GM23338 (cell line): ENCODE data around the gene GAS2L3. TPM values are rescaled to one million over a fixed set of nuclear protein-coding genes. Genes with fewer than 3 reads are reported as not detected.

ENCODE experiments used
- ATAC-seq: fragments of 200-7000 bp; cut with Tn5 transposase; 3 replicates; pipeline ENCODE4 v1.9.1; 2020
- DNase-seq: peaks from one replicate; pipeline ENCODE4 v3.0.0-alpha.2; 2015; ENCODE audit warnings: low spot score
- H2AFZ ChIP-seq: fragments of 200-600 bp; sonication (generic); 2 replicates; pipeline ENCODE4 v1.8.0; 2016; ENCODE audit warnings: antibody characterized with exemption, mild to moderate bottlenecking, moderate library complexity
- H3F3A ChIP-seq: fragments of 200-600 bp; sonication (generic); replicated peaks from 2 replicates; pipeline ENCODE4 v1.8.0; 2017; ENCODE audit warnings: antibody characterized with exemption, mixed run types, low read depth
- H3K27ac ChIP-seq: fragments of 200-600 bp; sonication (generic); 2 replicates; pipeline ENCODE4 v1.6.1; 2016; ENCODE audit warnings: low read depth
- H3K27me3 ChIP-seq: fragments of 200-600 bp; sonication (generic); 2 replicates; pipeline ENCODE4 v1.8.0; 2016; ENCODE audit warnings: mild to moderate bottlenecking, mixed run types, moderate library complexity; ENCODE audit not compliant: insufficient read depth
- H3K36me3 ChIP-seq: fragments of 200-600 bp; sonication (generic); 2 replicates; pipeline ENCODE4 v1.8.0; 2016; ENCODE audit warnings: mild to moderate bottlenecking; ENCODE audit not compliant: insufficient read depth
- H3K4me1 ChIP-seq: fragments of 200-600 bp; sonication (generic); 2 replicates; pipeline ENCODE4 v1.8.0; 2016; ENCODE audit warnings: mild to moderate bottlenecking, moderate library complexity; ENCODE audit not compliant: insufficient read depth
- H3K4me2 ChIP-seq: fragments of 200-600 bp; sonication (generic); 2 replicates; pipeline ENCODE4 v1.7.1; 2017; ENCODE audit warnings: mixed run types
- H3K4me3 ChIP-seq: fragments of 200-600 bp; sonication (generic); 2 replicates; pipeline ENCODE4 v1.6.1; 2016; ENCODE audit warnings: mixed run types
- H3K79me2 ChIP-seq: fragments of 200-600 bp; sonication (generic); replicated peaks from 2 replicates; pipeline ENCODE4 v1.8.0; 2017; ENCODE audit warnings: mild to moderate bottlenecking; ENCODE audit not compliant: insufficient read depth
- H3K9me2 ChIP-seq: fragments of 200-600 bp; sonication (generic); 2 replicates; pipeline ENCODE4 v1.8.0; 2017; ENCODE audit not compliant: insufficient read depth
- H4K20me1 ChIP-seq: fragments of 200-600 bp; sonication (generic); replicated peaks from 2 replicates; pipeline ENCODE4 v1.8.0; 2017; ENCODE audit warnings: mild to moderate bottlenecking; ENCODE audit not compliant: insufficient read depth
- H3K27ac Mint-ChIP-seq: 2 replicates; pipeline ENCODE4 v1.8.0; 2020; ENCODE audit warnings: inconsistent platforms, mild to moderate bottlenecking, moderate library complexity, mixed read lengths
- H3K27me3 Mint-ChIP-seq: 3 replicates; pipeline ENCODE4 v1.8.0; 2022; ENCODE audit warnings: low read depth, mild to moderate bottlenecking, moderate library complexity, mixed read lengths, inconsistent platforms; ENCODE audit not compliant: insufficient read depth, poor library complexity
- H3K36me3 Mint-ChIP-seq: 3 replicates; pipeline ENCODE4 v1.8.0; 2021; ENCODE audit warnings: low read depth, mild to moderate bottlenecking, inconsistent platforms, moderate library complexity, mixed read lengths
- H3K4me1 Mint-ChIP-seq: 3 replicates; pipeline ENCODE4 v1.8.0; 2020; ENCODE audit warnings: mild to moderate bottlenecking, inconsistent platforms, mixed read lengths
- H3K4me3 Mint-ChIP-seq: 3 replicates; pipeline ENCODE4 v1.8.0; 2021; ENCODE audit warnings: moderate library complexity, mild to moderate bottlenecking, inconsistent platforms, mixed read lengths
- H3K9me3 Mint-ChIP-seq: 3 replicates; pipeline ENCODE4 v1.8.0; 2020; ENCODE audit warnings: moderate library complexity, mild to moderate bottlenecking, inconsistent platforms, mixed read lengths
- CREB1 ChIP-seq: fragments of 250-450 bp; sonication (Bioruptor Pico); IDR thresholded peaks from 2 replicates; pipeline ENCODE4 v1.5.0; 2020; ENCODE audit warnings: low read depth, mild to moderate bottlenecking, moderate library complexity
- ETS1 ChIP-seq: IDR thresholded peaks from 2 replicates; pipeline ENCODE4 v1.6.1; 2016; ENCODE audit warnings: antibody characterized with exemption
- EZH2 ChIP-seq: fragments of 200-600 bp; sonication (generic); IDR thresholded peaks from one replicate; pipeline ENCODE4 v1.8.0; 2017; ENCODE audit warnings: antibody characterized with exemption, mild to moderate bottlenecking, low read depth; ENCODE audit not compliant: unreplicated experiment
- EZH2phosphoT487 ChIP-seq: fragments of 200-600 bp; sonication (generic); IDR thresholded peaks from one replicate; pipeline ENCODE4 v1.8.1; 2018; ENCODE audit warnings: antibody characterized with exemption; ENCODE audit not compliant: unreplicated experiment
- NANOG ChIP-seq: IDR thresholded peaks from 2 replicates; pipeline ENCODE4 v1.6.1; 2016; ENCODE audit warnings: antibody characterized with exemption, borderline replicate concordance
- POLR2AphosphoS5 ChIP-seq: IDR thresholded peaks from 2 replicates; pipeline ENCODE4 v1.6.1; 2016; ENCODE audit warnings: antibody characterized with exemption, low read depth
- REST ChIP-seq: IDR thresholded peaks from one replicate; pipeline ENCODE4 v1.6.1; 2018; ENCODE audit warnings: antibody characterized with exemption; ENCODE audit not compliant: unreplicated experiment
- ZNF462 ChIP-seq: fragments of 250-450 bp; sonication (Bioruptor Pico); IDR thresholded peaks from 2 replicates; pipeline ENCODE4 v1.5.0; 2020; ENCODE audit warnings: mild to moderate bottlenecking, moderate library complexity
- long read RNA-seq: library from polyadenylated mRNA; unstranded; transcript quantifications from one replicate; pipeline ENCODE4 v2.0.0, GENCODE V29; 2020; ENCODE audit not compliant: unreplicated experiment
- polyA plus RNA-seq: library from polyadenylated mRNA; unstranded; fragments of >200 nt; fragmentation: Nextera tagmentation; extraction: Ambion mirVana; gene quantifications from 2 replicates; pipeline ENCODE4 v1.2.1, GENCODE V29; 2016
- total RNA-seq: library from RNA; depleted of rRNA; stranded (reverse); fragments of >200 nt; shearing (Covaris generic); gene quantifications from 2 replicates; pipeline ENCODE4 v1.2.3, GENCODE V29; 2014; rRNA removed

Gene GAS2L3
- total RNA-seq (13.5 and 22.3 TPM in 2 replicates), polyA plus RNA-seq (9.0 and 9.7 TPM in 2 replicates)
- long read RNA-seq, partial matches to known transcripts, result 0 of 2 reads
- long read RNA-seq, other reads (novel, unspliced or antisense), result 2 of 2 reads

GRCh38 chr12:100573292-100574186, at the start of gene GAS2L3:
TSS of gene GAS2L3 (plus strand) at chr12:100573684. CDS start at chr12:100594905, 21,221 bp downstream.
- 0 out of 2 replicates have a peak within 1 kb of the TSS, but pooled peaks have one; percentile 57 for H3K27ac ChIP-seq
- H3K9me2 ChIP-seq, result 0 out of 2 replicates have a peak, but pooled peaks cover 2% of the 10 kb centered on the region
- peak within 1 kb of the TSS; percentile 100 for H2AFZ ChIP-seq
- Mint-ChIP-seq H3K4me3 (peak within 1 kb of the TSS; percentile 93), H3K36me3 (no peaks in the 10 kb centered on the region), H3K9me3 (no peaks in the 10 kb centered on the region), H3K27me3 (peaks cover 22% of the 10 kb centered on the region), H3K4me1 (peaks cover 7% of the 10 kb centered on the region; the same call in 2 of the 3 replicates), H3K27ac (peak within 1 kb of the TSS; percentile 94)
- H3F3A ChIP-seq, result no peaks in the 10 kb centered on the region
- peak; percentile 94 for TF ChIP-seq POLR2AphosphoS5
- TF ChIP-seq ETS1, result no peak
- peak; percentile 71; the same call in 1 of the 2 replicates for TF ChIP-seq CREB1 (CRISPR knock-in tag)
- H3K27me3 ChIP-seq, result peaks cover 26% of the 10 kb centered on the region
- peak within 1 kb of the TSS; percentile 94 for H3K4me2 ChIP-seq
- peaks cover 5% of the 10 kb centered on the region; the same call in 1 of the 2 replicates for H3K4me1 ChIP-seq
- peak within 1 kb of the TSS; percentile 87 for H3K4me3 ChIP-seq
- peaks cover 32% of the 10 kb centered on the region for H3K79me2 ChIP-seq
- DNase-seq (peak; percentile 91), ATAC-seq (peak; percentile 94)
- no peaks in the 10 kb centered on the region for H4K20me1 ChIP-seq
- H3K36me3 ChIP-seq, result no peaks in the 10 kb centered on the region

- Histone ChIP-seq H4K20me1 (no peaks in the 10 kb centered on the region), H3K4me3 (no peak overlapping the region), H3K27me3 (no peaks in the 10 kb centered on the region), H3K27ac (no peak overlapping the region), H3K4me1 (peaks cover 22% of the 10 kb centered on the region), H3K36me3 (no peaks in the 10 kb centered on the region), H3K79me2 (no peaks in the 10 kb centered on the region), H3F3A (no peaks in the 10 kb centered on the region), H3K9me2 (peaks cover 23% of the 10 kb centered on the region; the same call in 1 of the 2 replicates), H3K4me2 (no peak overlapping the region), H2AFZ (no peak overlapping the region)
- no peaks in the 10 kb centered on the region for H3K36me3 Mint-ChIP-seq
- ATAC-seq, result no peak
- TF ChIP-seq ZNF462 (CRISPR knock-in tag), result no peak
- TF ChIP-seq POLR2AphosphoS5, result no peak
- TF ChIP-seq EZH2phosphoT487, result no peak
- no peak for TF ChIP-seq REST
- TF ChIP-seq EZH2, result no peak
- 0 out of 2 replicates have a peak, but pooled peaks have one; percentile 1 for TF ChIP-seq NANOG
- no peak for DNase-seq
- H3K4me1 Mint-ChIP-seq, result peaks cover 23% of the 10 kb centered on the region
- H3K9me3 Mint-ChIP-seq, result no peaks in the 10 kb centered on the region
- peaks cover 4% of the 10 kb centered on the region for H3K27me3 Mint-ChIP-seq
- no peak overlapping the region for H3K4me3 Mint-ChIP-seq
- peak overlapping the region; percentile 82; the same call in 1 of the 2 replicates for H3K27ac Mint-ChIP-seq
Observed at GRCh38 chr12:100528034-100528433, 45.5 kb upstream of the GAS2L3 start.
